ENCODE measurements around the gene FREM3.

GRCh38 chr4:143692241-143692640 is 8.2 kb downstream of the FREM3 start:
- TF ChIP-seq POLR2A (IDR thresholded peaks at IDR 0.05; ENCODE audit: extremely low read depth, insufficient read length): no peak
- no peak for TF ChIP-seq CTCF (IDR thresholded peaks at IDR 0.05; ENCODE audit: low read depth, low read length)
- no peak for TF ChIP-seq MAX (IDR thresholded peaks at IDR 0.05; ENCODE audit: low read depth, low read length)

Data from NB4 (cell line).